GM12892 (cell line): ENCODE results near the gene GABRD.

Experiments used
- POLR2A ChIP-seq: IDR thresholded peaks from 2 replicates; pipeline ENCODE4 v1.6.1; 2011; ENCODE audit warnings: low read depth, low read length, control low read depth
- POLR2AphosphoS5 ChIP-seq: IDR thresholded peaks from 2 replicates; pipeline ENCODE4 v1.6.1; 2011; ENCODE audit warnings: low read depth, low read length, control low read depth

DNA sequence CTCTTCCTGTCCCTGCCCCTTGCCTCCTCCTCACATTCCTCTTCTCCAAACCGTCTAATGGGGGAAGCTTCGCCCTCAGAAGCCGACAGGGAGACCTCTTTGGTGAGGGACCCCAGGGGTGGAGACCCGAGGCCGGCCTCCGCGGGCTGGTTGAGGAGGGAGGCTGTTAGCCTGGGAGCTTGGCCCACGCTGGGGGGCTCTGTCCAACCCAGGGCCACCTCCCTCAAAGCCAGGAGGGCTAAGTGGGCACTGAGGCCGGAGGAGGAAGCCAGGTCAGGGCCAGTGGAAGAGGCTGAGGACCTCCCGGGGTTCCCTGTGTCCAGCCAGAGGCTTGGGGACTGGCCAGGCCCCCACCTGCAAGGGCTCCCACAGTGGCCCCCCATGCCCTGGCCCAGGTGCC is 5.3 kb downstream of the GABRD start:
- no peak for TF ChIP-seq POLR2AphosphoS5
- TF ChIP-seq POLR2A: no peak
